Testis (tissue), 3 donors: Measurements from ENCODE around the gene LAMA3. TPM values are rescaled to one million over a fixed set of nuclear protein-coding genes. Genes with fewer than 3 reads are reported as not detected.
"Not testable (repeated sequence)": the region's sequence is repeated elsewhere in the genome, so short reads cannot be mapped to it uniquely, and the experiment has no call there.

Experiments used
- DNase-seq: peaks from one replicate; pipeline ENCODE4 v3.0.0-alpha.2; 2019
- H3K27ac ChIP-seq, 2 donors: fragments of 200-600 bp; sonication (generic); one replicate each; pipeline ENCODE4 v1.5.1; 2019
- H3K27me3 ChIP-seq: fragments of 200-600 bp; sonication (generic); one replicate; pipeline ENCODE4 v1.5.1; 2019
- H3K36me3 ChIP-seq: fragments of 200-600 bp; sonication (generic); one replicate; pipeline ENCODE4 v1.5.1; 2017; ENCODE audit warnings: low read depth; ENCODE audit errors: missing control alignments
- H3K4me1 ChIP-seq: fragments of 200-600 bp; sonication (generic); one replicate; pipeline ENCODE4 v1.5.1; 2019
- H3K4me3 ChIP-seq, 2 donors: fragments of 200-600 bp; sonication (generic); one replicate each; pipeline ENCODE4 v1.5.1; 2017 to 2019
- H3K9me3 ChIP-seq: fragments of 200-600 bp; sonication (generic); one replicate; pipeline ENCODE4 v1.5.1; 2017
- CTCF ChIP-seq, 3 experiments: fragments of 450-650 bp in 2 of 3; fragments of 200-600 bp in 1 of 3; sonication (generic) in 1 of 3; IDR thresholded peaks; one replicate each; pipeline ENCODE4 v1.5.1; 2016 to 2019; ENCODE audit warnings: antibody characterized with exemption in 3 of 3, mild to moderate bottlenecking in 2 of 3, moderate library complexity in 1 of 3
- POLR2A ChIP-seq: fragments of 450-650 bp; IDR thresholded peaks from one replicate; pipeline ENCODE4 v1.6.1; 2017; ENCODE audit warnings: antibody characterized with exemption, mild to moderate bottlenecking, moderate library complexity
- WGBS, 2 donors: methylation state at CpG; one replicate each; pipeline ENCODE4 v1.1.5; 2018; 5-methylcytosine and 5-hydroxymethylcytosine counted together
- intact Hi-C: fragments of 100-400 bp; cut with DNase I; formaldehyde crosslinking; loops from one replicate; pipeline ENCODE4 v1.15.1; 2023; ENCODE audit warnings: low total_unique reads
- polyA plus RNA-seq: library from polyadenylated mRNA; stranded (reverse); fragments of 350-450 nt; fragmentation: Illumina TruSeq; extraction: RNeasy Lipid Tissue Mini Kit (QIAGEN cat#74804); gene quantifications from one replicate; pipeline ENCODE4 v1.2.3, GENCODE V29; 2014; ENCODE audit warnings: low read depth, low replicate concordance; ENCODE audit not compliant: insufficient read depth
- total RNA-seq, 2 donors: library from RNA; depleted of rRNA; stranded (reverse); fragments of >200 nt; gene quantifications; one replicate each; pipeline ENCODE4 v1.2.3, GENCODE V29; 2016

Gene LAMA3
- total and polyA plus RNA-seq, 3 donors from 2014 or later, result 11.9 to 22.1 (median 14.1) TPM

DNA sequence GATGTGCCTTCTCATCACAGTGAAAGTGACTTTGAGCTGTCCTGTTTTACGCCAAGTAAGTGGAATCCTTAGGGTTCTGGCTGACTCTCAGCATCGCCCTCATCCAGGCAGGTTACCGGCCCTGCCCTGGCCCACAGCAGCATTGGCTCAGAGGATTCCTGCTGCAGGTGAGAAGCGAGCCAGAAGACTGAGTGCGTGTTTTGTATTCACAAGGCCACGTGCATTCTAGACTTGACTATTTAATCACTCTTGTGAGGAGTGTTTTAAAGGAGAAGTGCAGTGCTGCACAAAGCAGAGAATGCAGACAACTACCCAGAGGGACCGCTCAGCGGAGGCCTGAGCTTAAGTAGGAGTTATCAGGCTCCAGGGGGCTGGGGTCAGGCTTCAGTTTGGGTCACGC, 48.3 kb downstream of the LAMA3 start:
- no peak overlapping the region for H3K4me3 ChIP-seq
- intact Hi-C loops, result no loop called here
- TF ChIP-seq POLR2A, result no peak
- TF ChIP-seq CTCF (IDR thresholded peaks at IDR 0.05), result no peak
- no peak for DNase-seq
- WGBS, 2 donors, result 81 to 88% methylated on average over 6 to 9 of the region's 9 CpGs
- H3K9me3 ChIP-seq, result no peaks in the 10 kb centered on the region
- no peaks in the 10 kb centered on the region for H3K4me1 ChIP-seq
- no peaks in the 10 kb centered on the region for H3K27me3 ChIP-seq
- H3K27ac ChIP-seq, result no peak overlapping the region
- no peaks in the 10 kb centered on the region for H3K36me3 ChIP-seq

GRCh38 chr18:23738151-23738550, 48.9 kb downstream of the LAMA3 start:
- Histone ChIP-seq H3K27me3 (no peaks in the 10 kb centered on the region), H3K27ac (no peak overlapping the region), H3K4me3 (no peak overlapping the region), H3K36me3 (no peaks in the 10 kb centered on the region), H3K9me3 (no peaks in the 10 kb centered on the region), H3K4me1 (no peaks in the 10 kb centered on the region)
- 89 to 94% methylated on average over 5 of the region's 5 CpGs for WGBS, 2 donors
- TF ChIP-seq POLR2A, result no peak
- TF ChIP-seq CTCF (IDR thresholded peaks at IDR 0.05), result no peak
- no peak for DNase-seq
- intact Hi-C loops, result no loop called here

GRCh38 chr18:23738575-23738974, 49.3 kb downstream of the LAMA3 start:
- H3K4me1 ChIP-seq, result no peaks in the 10 kb centered on the region
- no peaks in the 10 kb centered on the region for H3K36me3 ChIP-seq
- no peaks in the 10 kb centered on the region for H3K9me3 ChIP-seq
- H3K27ac ChIP-seq, result no peak overlapping the region
- no peak for DNase-seq
- intact Hi-C loops, result no loop called here
- no peaks in the 10 kb centered on the region for H3K27me3 ChIP-seq
- H3K4me3 ChIP-seq, result no peak overlapping the region
- TF ChIP-seq CTCF (IDR thresholded peaks at IDR 0.05), result no peak
- TF ChIP-seq POLR2A, result no peak
- WGBS, 2 donors, result 88 to 91% methylated on average over 5 of the region's 5 CpGs

DNA sequence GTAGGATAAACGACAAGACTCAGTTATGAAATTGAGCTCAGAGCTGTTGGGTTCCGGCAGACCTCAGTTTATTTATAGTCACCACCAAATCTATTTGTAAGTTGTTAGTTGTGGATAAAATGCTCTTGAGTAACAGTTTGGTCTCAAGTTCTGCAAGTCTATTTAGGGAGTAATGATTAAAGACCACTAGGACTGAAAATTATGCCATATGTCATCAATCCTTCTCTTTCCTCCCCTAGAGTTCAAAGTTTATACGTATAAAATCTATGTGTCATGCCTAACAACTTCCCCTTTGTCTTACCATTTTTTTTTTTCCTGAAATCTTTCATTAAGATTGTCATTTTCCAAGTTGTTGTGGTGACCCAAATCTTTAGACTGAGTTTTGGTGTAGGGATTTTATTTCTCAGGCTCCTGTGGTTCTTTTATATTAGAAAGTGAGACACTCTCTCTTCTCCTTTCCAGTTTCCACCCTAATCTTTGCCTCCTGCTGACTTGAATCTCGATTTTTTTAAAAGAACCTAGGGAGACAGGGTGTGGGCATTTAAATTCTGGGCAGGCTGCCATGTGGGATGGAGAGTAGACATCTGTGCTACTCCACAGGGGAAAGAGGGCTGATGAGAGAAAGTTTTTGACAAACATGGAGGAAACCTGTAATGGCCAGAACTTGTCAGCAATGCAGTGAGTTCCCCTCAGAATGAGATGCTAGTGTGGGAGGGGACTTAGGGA, 51.0 kb downstream of the LAMA3 start:
- H3K4me1 ChIP-seq, result no peaks in the 10 kb centered on the region
- DNase-seq, result no peak
- no peaks in the 10 kb centered on the region for H3K36me3 ChIP-seq
- intact Hi-C loops, result no loop called here
- no peak overlapping the region for H3K4me3 ChIP-seq
- 55 to 63% methylated on average over 4 of the region's 4 CpGs for WGBS, 2 donors
- no peaks in the 10 kb centered on the region for H3K27me3 ChIP-seq
- H3K9me3 ChIP-seq, result no peaks in the 10 kb centered on the region
- H3K27ac ChIP-seq, result no peak overlapping the region
- TF ChIP-seq POLR2A (no peak), CTCF (IDR thresholded peaks at IDR 0.05) (no peak)

DNA sequence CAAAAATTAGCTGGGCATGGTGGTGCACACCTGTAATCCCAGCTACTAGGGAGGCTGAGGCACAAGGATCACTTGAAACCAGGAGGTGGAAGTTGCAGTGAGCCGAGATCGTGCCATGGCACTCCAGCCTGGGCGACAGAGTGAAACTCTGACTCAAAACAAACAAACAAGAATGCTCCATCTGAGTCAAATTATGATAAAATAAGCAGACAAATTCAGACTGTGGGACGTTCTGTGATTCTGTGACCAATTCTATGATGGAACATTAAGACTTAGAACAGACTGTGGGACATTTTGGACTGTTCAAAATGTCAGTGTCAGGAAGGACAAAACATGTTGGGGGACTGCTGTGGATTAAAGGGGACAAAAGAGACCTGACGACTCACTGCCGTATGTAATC, 52.7 kb downstream of the LAMA3 start:
- not testable (repeated sequence) for H3K4me1 ChIP-seq

More for the DNA sequence above, 52.7 kb downstream of the LAMA3 start:
- H3K4me3 ChIP-seq, H3K27me3 ChIP-seq, intact Hi-C loops, H3K9me3 ChIP-seq, H3K36me3 ChIP-seq, DNase-seq, H3K27ac ChIP-seq: not testable (repeated sequence)
- WGBS, 2 donors, result 92 to 93% methylated on average over 6 of the region's 6 CpGs
